Erythroblast (primary cell): ENCODE data around the gene PPFIA4.

ENCODE experiments used
- GATA1 ChIP-seq: IDR thresholded peaks from 2 replicates; pipeline ENCODE4 v1.6.1; 2011; ENCODE audit warnings: low read depth, mild to moderate bottlenecking, control low read depth, low read length, moderate library complexity
- POLR2A ChIP-seq: IDR thresholded peaks from 2 replicates; pipeline ENCODE4 v1.6.1; 2011; ENCODE audit warnings: mild to moderate bottlenecking, low read length

- TF ChIP-seq POLR2A (no peak), GATA1 (no peak)
Observed at GRCh38 chr1:203116091-203116820, 90.0 kb downstream of the PPFIA4 start.
